ENCODE measurements around the gene UBE2S.

The UBE2S gene

GRCh38 chr19:55373306-55373992 lies 34.1 kb downstream of the UBE2S start:
- no peak for TF ChIP-seq YY1 (IDR thresholded peaks at IDR 0.05; ENCODE audit: low read depth)
- TF ChIP-seq ZBTB7A (IDR thresholded peaks at IDR 0.05; ENCODE audit: low read depth), result 0 out of 2 replicates have a peak, but pooled peaks have one; percentile 25

GRCh38 chr19:55372316-55373081 lies 35.1 kb downstream of the UBE2S start:
- TF ChIP-seq REST (IDR thresholded peaks at IDR 0.05; ENCODE audit: low read depth) (no peak), USF1 (IDR thresholded peaks at IDR 0.05) (no peak), NFIC (IDR thresholded peaks at IDR 0.05) (peak; percentile 22; the same call in 1 of the 2 replicates), CREB1 (IDR thresholded peaks at IDR 0.05; ENCODE audit: low read depth) (0 out of 2 replicates have a peak, but pooled peaks have one; percentile 11), TCF12 (IDR thresholded peaks at IDR 0.05; ENCODE audit: low read depth) (no peak), ZBTB7A (IDR thresholded peaks at IDR 0.05; ENCODE audit: low read depth) (peak; percentile 78)

GRCh38 chr19:55370305-55370988 lies 37.1 kb downstream of the UBE2S start, which contains the start of gene IL11:
IL11 (minus strand) TSS chr19:55370463; CDS start chr19:55370310, 153 bp downstream.
- no peak for TF ChIP-seq CREB1 (IDR thresholded peaks at IDR 0.05; ENCODE audit: low read depth)
- no peak for TF ChIP-seq TCF12 (IDR thresholded peaks at IDR 0.05; ENCODE audit: low read depth)
- TF ChIP-seq YY1 (IDR thresholded peaks at IDR 0.05; ENCODE audit: low read depth), result no peak
- no peak for TF ChIP-seq USF1 (IDR thresholded peaks at IDR 0.05)
- TF ChIP-seq EP300 (IDR thresholded peaks at IDR 0.05; ENCODE audit: borderline replicate concordance), result no peak
- no peak for TF ChIP-seq EGR1 (IDR thresholded peaks at IDR 0.05)
- no peak for TF ChIP-seq NFIC (IDR thresholded peaks at IDR 0.05)

- TF ChIP-seq CEBPB (IDR thresholded peaks at IDR 0.05) (no peak), ZBTB7A (IDR thresholded peaks at IDR 0.05; ENCODE audit: low read depth) (peak; percentile 71; the same call in 1 of the 2 replicates)
Measured at GRCh38 chr19:55369653-55370304, 37.8 kb downstream of the UBE2S start.

- TF ChIP-seq EGR1 (IDR thresholded peaks at IDR 0.05), result peak; percentile 90
- TF ChIP-seq MAX (IDR thresholded peaks at IDR 0.05), result no peak
Measured at GRCh38 chr19:55368701-55369563, 38.7 kb downstream of the UBE2S start.

- TF ChIP-seq RAD21 (IDR thresholded peaks at IDR 0.05; ENCODE audit: low read depth) (no peak), TAF1 (IDR thresholded peaks at IDR 0.05; ENCODE audit: low read depth) (no peak), TEAD4 (IDR thresholded peaks at IDR 0.05) (no peak), CEBPB (IDR thresholded peaks at IDR 0.05) (no peak), REST (IDR thresholded peaks at IDR 0.05; ENCODE audit: low read depth) (no peak), FOXM1 (IDR thresholded peaks at IDR 0.05; ENCODE audit: borderline replicate concordance, low read depth) (no peak), YY1 (IDR thresholded peaks at IDR 0.05; ENCODE audit: low read depth) (no peak), USF1 (IDR thresholded peaks at IDR 0.05) (no peak), ZBTB7A (IDR thresholded peaks at IDR 0.05; ENCODE audit: low read depth) (no peak), NFIC (IDR thresholded peaks at IDR 0.05) (no peak), TCF12 (IDR thresholded peaks at IDR 0.05; ENCODE audit: low read depth) (no peak), MAX (IDR thresholded peaks at IDR 0.05) (no peak), CREB1 (IDR thresholded peaks at IDR 0.05; ENCODE audit: low read depth) (no peak), EGR1 (IDR thresholded peaks at IDR 0.05) (no peak), EP300 (IDR thresholded peaks at IDR 0.05; ENCODE audit: borderline replicate concordance) (no peak)
Measured at GRCh38 chr19:55368106-55368505, 39.5 kb downstream of the UBE2S start.

Measured in Ishikawa (cell line).